Measurements from ENCODE around the gene CFAP77.
"Not testable (repeated sequence)": the region's sequence is repeated elsewhere in the genome, so short reads cannot be mapped to it uniquely, and the experiment has no call there.

CFAP77 gene

GRCh38 chr9:132547976-132548730 lies 138.1 kb downstream of the CFAP77 start:
- DNase-seq (ENCODE audit: low spot score): no peak

GRCh38 chr9:132548751-132549640 lies 139.0 kb downstream of the CFAP77 start:
- DNase-seq (ENCODE audit: low spot score): no peak

- no peak for DNase-seq (ENCODE audit: low spot score)
Observed at GRCh38 chr9:132551556-132551955, 141.5 kb downstream of the CFAP77 start.

GRCh38 chr9:132552041-132552440 lies 142.0 kb downstream of the CFAP77 start:
- DNase-seq (ENCODE audit: low spot score): no peak

GRCh38 chr9:132554755-132555154 lies 144.7 kb downstream of the CFAP77 start:
- no peak for DNase-seq (ENCODE audit: low spot score)

- DNase-seq (ENCODE audit: low spot score): no peak
Observed at GRCh38 chr9:132555528-132555927, 145.5 kb downstream of the CFAP77 start.

GRCh38 chr9:132556235-132556634 lies 146.2 kb downstream of the CFAP77 start:
- no peak for DNase-seq (ENCODE audit: low spot score)

GRCh38 chr9:132556714-132557113 lies 146.7 kb downstream of the CFAP77 start:
- DNase-seq (ENCODE audit: low spot score): no peak

- DNase-seq (ENCODE audit: low spot score): no peak
Observed at GRCh38 chr9:132557159-132557558, 147.1 kb downstream of the CFAP77 start.

- DNase-seq (ENCODE audit: low spot score): no peak
Observed at GRCh38 chr9:132559711-132560110, 149.7 kb downstream of the CFAP77 start.

GRCh38 chr9:132560616-132561202 lies 150.7 kb downstream of the CFAP77 start:
- no peak for DNase-seq (ENCODE audit: low spot score)

- no peak for DNase-seq (ENCODE audit: low spot score)
Observed at GRCh38 chr9:132562306-132562573, 152.2 kb downstream of the CFAP77 start.

- no peak for DNase-seq (ENCODE audit: low spot score)
Observed at GRCh38 chr9:132564526-132564925, 154.5 kb downstream of the CFAP77 start.

- DNase-seq (ENCODE audit: low spot score): not testable (repeated sequence)
Observed at GRCh38 chr9:132568787-132569186, 158.8 kb downstream of the CFAP77 start.

- DNase-seq (ENCODE audit: low spot score): no peak
Observed at GRCh38 chr9:132571806-132572600, 162.0 kb downstream of the CFAP77 start.

GRCh38 chr9:132572921-132573320 lies 162.9 kb downstream of the CFAP77 start:
- DNase-seq (ENCODE audit: low spot score): peak; percentile 45

GRCh38 chr9:132575005-132575609 lies 165.1 kb downstream of the CFAP77 start:
- DNase-seq (ENCODE audit: low spot score): peak; percentile 91

- DNase-seq (ENCODE audit: low spot score): no peak
Observed at GRCh38 chr9:132575811-132576210, 165.8 kb downstream of the CFAP77 start.

- DNase-seq (ENCODE audit: low spot score): no peak
Observed at GRCh38 chr9:132577119-132577518, 167.1 kb downstream of the CFAP77 start.

GRCh38 chr9:132578367-132578932 lies 168.4 kb downstream of the CFAP77 start:
- DNase-seq (ENCODE audit: low spot score): no peak

- DNase-seq (ENCODE audit: low spot score): no peak
Observed at GRCh38 chr9:132579427-132579798, 169.4 kb downstream of the CFAP77 start.
